ENCODE data around the gene LDLRAP1.

The LDLRAP1 gene

DNA sequence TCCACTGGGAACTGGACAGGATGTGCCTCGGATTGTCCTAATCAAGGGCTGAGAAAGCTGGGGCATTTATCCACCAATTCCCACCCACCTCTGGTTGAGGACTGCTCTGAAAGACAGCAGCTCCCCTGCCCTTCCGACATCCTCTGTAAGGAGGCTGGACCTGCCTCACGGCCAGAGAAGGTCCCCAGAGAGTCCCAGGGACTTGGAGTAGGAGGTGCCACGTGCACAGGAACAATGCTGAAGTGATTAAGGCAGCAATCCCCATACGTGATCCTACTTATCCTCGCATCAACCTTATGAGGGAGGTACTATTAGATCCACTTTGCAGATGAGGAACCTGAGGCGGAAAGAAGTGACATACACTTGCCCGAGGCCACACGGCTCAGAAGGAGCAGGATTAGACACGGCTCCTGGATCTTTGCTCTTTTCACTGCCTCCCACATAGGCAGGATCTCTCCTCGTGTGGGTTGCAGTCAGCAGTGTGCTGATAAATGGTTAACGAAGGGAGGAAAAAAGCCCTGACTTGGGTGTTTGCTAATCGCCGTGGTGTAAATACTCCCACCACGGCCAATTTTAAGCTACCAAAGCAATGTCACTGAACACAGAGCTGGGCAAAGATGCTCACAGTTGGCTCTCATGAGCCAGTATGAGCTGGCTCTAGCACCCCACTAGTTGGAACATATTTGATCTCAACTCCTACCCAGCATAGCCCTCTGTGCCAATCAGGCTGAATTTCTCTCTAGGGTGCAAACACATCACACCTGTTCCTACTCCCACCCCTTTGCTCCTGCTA lies 18.6 kb upstream of the LDLRAP1 start:
- no peak for DNase-seq

DNA sequence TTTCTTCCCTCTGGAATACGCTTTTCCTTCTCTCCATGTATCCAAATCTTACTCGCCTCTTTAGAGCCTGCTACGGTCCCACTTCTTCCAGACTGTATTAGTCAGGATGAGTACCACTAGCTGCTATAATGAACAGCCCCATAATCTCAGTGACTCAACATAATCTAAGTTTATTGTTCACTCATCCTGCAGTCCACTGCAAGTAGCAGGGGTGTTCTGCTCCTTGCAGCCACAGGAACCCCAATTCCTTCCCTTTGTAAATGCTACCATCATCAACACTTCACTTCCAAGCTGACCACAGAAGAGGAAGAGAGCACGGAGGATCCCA lies 18.1 kb upstream of the LDLRAP1 start:
- no peak for DNase-seq

DNA sequence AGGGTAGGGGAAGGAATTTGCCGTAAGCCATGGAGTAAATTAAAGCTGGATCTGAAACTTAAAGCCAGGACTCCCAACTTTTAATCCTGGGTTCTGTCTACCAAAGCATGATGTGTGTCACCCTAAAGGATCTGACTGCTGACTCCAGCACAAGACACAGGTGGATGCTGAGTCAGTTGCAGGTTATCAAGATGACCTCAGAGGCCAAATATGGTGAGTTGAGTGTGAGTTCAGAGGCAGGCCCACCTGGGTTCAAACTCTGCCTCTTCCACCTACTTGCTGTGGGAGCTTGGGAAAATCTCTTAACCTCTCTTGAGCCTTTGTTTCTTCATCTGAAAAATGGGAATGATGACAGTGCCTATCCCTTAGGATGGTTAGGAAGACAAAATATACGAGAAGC lies 16.7 kb upstream of the LDLRAP1 start:
- DNase-seq, result no peak

- DNase-seq, result no peak
Measured at GRCh38 chr1:25527226-25527846, 16.1 kb upstream of the LDLRAP1 start.

DNA sequence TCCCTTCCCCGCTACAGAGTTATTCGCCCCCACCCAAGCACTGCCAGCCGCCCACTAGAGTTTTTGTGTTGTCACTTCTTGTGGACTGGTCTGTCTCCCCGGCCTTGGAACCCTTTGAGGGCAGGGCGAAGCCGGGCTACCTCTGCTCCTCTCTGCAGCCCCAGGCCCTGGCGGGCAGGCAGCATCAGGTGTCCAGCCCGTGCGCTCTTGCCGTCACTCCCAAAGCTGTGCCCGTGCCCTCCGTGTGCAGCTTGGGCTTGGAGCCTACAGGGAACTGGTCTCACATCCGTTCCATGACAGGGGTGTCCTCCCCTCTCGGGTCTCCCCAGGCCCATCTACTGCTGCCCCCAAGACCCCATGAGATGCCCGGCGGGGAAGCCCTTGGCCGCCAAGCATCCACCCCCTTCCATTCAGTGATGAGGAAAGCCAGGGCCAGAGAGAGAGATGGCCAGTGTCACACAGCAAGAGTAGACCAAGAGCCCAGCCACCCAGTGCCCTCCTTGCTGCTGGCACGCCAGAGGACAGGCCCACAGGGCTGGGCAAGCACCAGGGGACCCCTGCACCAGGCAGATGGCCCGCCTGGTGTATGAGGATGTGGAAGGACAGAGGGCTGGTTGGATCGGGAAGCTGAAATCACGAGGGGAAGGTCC lies 15.3 kb upstream of the LDLRAP1 start:
- DNase-seq, result no peak

- no peak for DNase-seq
Measured at GRCh38 chr1:25528881-25529517, 14.4 kb upstream of the LDLRAP1 start.

GRCh38 chr1:25529518-25530185 lies 13.8 kb upstream of the LDLRAP1 start:
- no peak for DNase-seq

GRCh38 chr1:25530186-25531081 lies 13.0 kb upstream of the LDLRAP1 start:
- DNase-seq, result no peak

DNA sequence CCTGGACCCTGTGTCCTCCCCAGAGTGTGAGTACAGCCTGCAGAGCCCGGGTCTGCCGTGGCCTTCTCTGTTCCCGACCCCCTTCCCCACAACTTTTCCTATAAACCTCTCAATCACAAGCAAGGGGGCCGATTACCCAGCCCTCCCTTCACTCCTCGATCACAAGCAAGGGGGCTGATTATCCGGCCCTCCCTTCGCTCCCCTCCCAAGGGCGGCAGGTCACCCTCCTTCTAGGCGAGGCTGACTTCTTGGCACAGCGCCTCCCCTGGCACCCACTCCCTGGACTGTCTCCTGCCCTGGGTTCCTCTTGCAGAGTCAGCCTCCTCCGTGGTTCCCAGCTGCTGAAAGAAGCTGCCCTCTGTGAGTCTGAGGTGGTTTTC lies 12.3 kb upstream of the LDLRAP1 start:
- no peak for DNase-seq

GRCh38 chr1:25532970-25533369 lies 10.4 kb upstream of the LDLRAP1 start:
- no peak for DNase-seq

- no peak for DNase-seq
Measured at GRCh38 chr1:25533775-25534409, 9.5 kb upstream of the LDLRAP1 start.

- DNase-seq, result no peak
Measured at GRCh38 chr1:25534410-25534788, 9.0 kb upstream of the LDLRAP1 start.

- DNase-seq, result no peak
Measured at GRCh38 chr1:25536124-25536523, 7.3 kb upstream of the LDLRAP1 start.

- DNase-seq, result no peak
Measured at GRCh38 chr1:25537153-25537831, 6.1 kb upstream of the LDLRAP1 start.

GRCh38 chr1:25538191-25538767 lies 5.1 kb upstream of the LDLRAP1 start:
- no peak for DNase-seq

DNA sequence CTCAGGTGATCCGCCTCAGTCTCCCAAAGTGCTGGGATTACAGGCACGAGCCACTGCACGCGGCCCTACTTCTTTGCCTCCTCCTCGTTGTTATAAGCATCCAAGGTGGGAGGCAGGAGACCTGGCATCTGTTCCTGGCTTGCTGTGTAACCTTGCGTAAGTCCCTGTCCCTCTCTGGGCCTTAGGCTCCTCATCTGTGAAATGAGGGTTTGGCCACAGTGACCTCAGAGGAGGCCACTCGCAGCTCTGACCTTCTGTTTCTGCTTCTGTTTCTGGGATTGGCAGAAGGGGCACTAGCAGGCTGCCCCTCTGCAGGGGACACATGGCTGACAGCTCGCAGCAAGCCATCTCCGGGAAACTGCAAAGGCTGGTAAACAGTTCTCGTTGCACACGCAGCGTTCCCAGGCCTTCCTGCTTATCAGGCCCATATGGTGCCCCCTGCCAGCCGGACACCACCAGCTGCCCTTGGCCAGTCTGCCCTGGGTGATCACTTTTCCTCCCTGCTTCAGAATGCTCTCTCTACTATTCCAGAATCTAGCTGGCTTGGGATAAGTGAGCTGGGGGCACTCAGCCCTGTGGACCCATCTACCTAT lies 2.6 kb upstream of the LDLRAP1 start:
- no peak for DNase-seq

- no peak for DNase-seq
Measured at GRCh38 chr1:25541425-25541824, 2.0 kb upstream of the LDLRAP1 start.

- DNase-seq, result no peak
Measured at GRCh38 chr1:25541889-25542658, 1.3 kb upstream of the LDLRAP1 start.

DNA sequence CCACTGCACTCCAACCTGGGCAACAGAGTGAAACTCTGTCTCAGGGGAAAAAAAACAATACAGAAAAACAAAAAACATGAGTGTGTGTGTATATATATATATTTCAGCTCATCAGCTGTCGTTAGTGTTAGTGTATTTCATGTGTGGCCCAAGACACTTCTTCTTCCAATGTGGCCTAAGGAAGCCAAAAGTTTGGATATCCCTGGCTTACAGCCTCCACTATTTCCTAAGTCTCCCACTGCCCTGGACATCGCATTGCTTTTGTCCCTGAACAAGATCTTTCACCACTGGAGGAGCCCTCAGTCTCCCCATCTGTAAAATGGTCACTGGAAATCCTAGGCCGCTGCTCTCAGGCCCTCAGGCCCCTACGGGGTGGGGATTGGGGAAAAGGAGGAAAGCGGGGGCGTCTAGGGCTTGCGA lies 391 bp upstream of the LDLRAP1 start:
- DNase-seq, result no peak

Measured in effector CD8-positive, alpha-beta T cell (primary cell).